AG20443 (cell line): Measurements from ENCODE around the gene TMEM117.
"Not testable (repeated sequence)": the region's sequence is repeated elsewhere in the genome, so short reads cannot be mapped to it uniquely, and the experiment has no call there.

ENCODE experiments used
- DNase-seq: peaks from one replicate; pipeline ENCODE4 v3.0.0; 2012; ENCODE audit warnings: low spot score, mixed read lengths

Gene TMEM117

DNA sequence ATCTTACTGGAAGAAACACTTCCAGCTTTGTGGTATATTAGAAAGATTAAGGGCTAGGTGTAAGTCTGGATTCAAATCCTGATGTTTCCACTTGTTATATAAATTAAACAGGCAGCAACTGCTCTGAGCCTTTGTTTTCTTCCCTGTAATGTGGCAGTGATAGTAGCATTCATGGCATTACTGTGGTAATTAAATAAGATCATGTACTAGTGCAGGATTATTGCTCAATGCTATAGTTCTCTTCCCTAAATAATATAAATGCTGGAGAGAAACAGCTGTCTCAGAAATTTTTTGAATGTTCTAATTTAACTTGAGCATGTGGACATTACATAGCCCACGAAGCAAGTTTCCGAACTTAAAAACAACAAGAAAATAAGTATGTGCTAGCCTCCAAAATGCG is 5.4 kb downstream of the TMEM117 start:
- DNase-seq, result no peak

DNA sequence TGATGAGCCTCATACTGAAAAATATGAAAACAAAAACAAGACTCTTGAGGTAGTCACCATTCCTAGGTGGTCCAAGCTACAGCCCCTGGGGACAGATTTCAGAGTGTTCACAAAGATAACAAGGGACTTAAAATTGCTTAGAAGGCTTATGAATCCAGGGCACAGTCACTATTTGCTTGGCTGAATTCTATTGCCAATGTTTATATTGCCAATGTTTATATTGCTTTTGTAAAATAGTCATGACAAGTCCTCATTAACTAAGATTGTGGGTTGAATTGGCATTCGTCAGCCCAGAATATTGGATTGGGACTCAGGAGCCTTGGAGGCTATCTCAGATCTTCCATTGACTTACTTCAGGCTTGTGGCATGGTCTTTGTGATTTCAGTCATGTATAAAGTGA is 6.4 kb downstream of the TMEM117 start:
- DNase-seq, result no peak

DNA sequence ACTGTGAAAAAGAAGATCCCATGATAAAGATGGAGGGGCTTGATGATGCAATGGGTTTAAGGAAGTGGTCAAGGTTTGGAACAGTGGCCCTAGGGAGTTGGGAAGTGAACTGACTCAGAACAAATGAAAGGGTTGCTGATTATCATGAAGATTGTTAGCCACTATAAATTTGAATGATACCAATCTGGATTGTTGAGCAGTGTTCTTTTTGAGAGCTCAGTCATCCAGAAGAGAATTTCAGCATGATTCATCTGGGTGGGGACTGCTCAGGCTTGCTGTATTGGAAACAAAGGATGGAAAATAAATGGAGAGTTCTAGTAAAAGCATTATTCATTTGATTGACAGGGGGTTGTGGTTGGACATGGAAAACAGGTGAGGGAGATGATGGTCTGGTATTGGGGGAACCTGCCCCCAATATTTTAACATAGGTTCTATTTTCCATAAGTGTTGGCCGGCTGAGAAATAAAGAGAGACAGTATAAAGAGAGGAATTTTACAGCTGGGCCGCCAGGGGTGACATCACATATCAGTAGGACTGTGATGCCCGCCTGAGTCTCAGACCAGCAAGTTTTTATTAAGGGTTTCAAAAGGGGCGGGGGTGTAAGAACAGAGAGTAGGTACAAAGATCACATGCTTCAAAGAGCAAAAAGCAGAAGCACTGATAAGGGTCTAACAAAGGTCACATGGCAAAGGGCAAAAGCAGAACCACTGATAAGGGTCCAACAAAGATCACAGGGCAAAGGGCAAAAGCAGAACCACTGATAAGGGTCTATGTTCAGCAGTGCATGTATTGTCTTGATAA is 11.7 kb downstream of the TMEM117 start:
- DNase-seq, result peak; percentile 63

DNA sequence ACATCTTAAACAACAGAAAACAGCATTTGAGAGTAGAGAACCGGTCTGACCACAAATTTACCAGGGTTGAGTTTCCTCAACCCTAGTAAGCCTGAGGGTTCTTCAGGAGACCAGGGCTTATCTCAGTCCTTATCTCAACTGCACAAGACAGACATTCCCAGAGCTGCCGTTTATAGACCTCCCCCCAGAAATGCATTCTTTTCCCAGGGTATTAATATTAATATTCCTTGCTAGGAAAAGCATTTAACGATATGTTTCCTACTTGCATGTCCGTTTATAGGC is 12.3 kb downstream of the TMEM117 start:
- no peak for DNase-seq

DNA sequence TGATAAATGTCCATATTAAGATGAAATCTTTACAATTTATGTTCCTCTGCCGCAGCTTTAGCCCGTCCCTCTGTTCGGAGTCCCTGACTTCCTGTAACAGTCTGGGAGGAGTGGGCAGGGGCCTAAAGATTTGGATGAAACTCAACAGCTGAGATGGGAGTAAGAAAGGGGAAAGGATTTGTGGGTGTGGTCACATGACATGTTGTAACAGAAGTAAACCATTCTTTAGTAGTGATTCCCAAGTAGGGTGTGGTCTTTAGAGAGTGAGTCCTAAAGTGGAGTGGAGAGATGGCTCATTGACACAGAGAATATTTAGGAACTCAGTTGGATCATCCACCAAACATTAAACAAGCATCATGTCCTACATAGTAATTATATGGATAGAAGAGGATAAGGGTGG is 12.9 kb downstream of the TMEM117 start:
- DNase-seq, result peak; percentile 22

DNA sequence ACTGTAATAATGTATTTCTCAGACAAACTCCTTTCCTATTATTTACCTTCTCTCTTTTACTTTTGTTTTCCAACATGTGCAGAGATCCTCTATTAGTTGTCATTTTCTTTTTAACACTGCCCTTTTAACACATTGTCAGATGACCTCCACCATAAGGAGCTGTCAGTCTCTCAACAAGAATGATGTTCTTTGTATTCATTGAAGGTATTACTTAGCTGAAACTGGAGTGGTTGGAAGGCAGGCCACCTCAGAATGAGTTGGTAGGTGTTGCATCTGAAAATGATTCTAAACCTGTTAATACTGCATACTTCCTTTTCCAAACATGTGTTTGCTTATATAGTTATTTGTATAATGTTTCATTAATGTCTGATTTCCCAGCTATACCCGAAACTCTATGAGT is 16.9 kb downstream of the TMEM117 start:
- no peak for DNase-seq

DNA sequence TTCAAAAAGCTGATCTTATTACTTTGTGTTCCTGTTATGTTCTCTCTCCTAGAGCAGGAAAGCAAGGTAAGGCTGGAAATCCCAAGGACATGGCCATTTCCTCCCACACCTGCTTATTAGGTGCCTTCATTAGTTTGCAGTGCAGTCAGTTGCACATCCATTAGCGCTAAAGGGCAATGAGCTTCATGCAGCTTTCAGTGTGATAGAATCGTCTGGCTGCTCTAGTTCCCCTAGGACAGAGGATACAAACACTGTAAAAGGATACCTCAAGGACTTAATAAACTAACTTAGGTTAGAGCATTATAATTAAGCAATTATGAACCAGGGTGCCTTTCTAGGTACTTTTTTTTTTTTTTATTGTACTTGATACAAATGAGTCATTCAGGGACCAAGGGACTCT is 21.1 kb downstream of the TMEM117 start:
- no peak for DNase-seq

DNA sequence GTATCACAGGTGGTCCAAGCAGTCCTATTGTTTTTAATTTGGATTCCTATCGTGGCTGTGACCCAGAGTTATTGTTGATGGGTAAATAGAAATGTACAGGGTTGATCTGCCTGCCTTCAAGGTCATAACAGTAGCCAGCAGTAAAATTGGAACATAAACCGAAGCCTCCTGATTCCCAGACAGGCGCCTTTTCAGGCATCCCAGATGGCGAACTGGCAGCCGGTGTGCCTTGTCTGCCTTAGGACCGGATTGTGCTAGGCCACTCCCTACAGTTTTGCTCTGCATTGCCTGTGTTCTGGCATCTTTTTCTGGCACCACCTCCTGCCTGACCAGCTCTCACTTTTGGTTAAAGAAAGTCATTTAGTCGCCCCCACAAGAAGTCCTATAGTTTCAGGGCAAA is 22.2 kb downstream of the TMEM117 start:
- no peak for DNase-seq

DNA sequence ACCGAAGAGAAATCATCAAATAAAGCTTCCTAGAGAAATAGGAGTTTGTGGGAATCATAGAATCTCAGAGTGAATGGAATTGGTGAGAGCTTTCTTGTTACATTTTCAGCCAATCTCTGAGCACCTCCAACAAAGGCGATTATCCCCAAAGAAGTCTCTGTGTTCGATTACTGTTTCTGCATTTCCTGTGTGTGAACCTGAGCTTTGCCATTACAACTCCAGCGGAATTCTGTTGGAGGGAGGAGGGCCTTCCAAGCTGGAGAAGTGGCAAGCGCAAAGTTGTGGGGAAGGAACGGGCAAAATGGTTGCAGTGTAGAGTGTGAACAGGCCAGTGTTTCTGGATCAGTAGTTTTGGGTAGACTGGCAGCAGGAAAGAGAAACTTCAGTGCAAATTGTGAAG is 23.1 kb downstream of the TMEM117 start:
- DNase-seq, result no peak

DNA sequence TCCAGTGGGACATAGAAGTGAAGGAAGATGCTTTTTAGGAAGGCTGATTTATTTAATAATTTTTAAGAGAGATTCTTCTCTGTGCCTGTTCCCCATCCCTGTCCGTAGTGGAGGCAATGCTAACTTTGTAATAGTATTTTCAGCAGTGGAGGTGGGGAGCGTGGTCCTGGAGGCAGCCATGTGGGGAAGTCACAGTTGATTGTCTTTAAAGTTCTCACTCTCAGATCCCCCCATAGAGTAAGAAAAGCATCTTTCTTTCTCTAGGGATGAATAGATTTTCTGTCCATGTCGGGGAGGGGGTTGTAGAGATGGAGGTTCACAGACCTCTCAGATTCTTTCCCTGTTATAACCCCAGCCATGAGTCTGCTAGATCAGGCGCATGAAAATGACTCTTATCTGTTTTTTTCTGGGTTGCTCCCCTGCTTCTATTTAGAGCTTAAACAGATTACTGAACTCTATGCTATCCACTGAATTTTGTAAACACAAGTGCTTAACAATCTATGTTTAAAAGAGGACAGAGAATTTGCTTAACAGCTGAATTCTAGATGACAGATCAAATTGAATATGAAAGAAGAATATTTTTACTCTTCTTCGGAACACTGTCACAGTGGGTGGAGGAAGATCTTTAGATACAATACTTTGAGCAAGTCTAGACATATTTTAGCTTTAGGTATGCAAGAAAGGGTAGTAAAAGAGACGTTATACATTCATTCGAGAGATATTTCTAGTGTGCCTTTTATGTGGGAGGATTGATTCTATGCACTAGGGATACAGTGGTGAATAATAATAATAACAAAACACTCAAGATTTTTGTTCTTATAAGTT is 25.3 kb downstream of the TMEM117 start:
- DNase-seq, result no peak

DNA sequence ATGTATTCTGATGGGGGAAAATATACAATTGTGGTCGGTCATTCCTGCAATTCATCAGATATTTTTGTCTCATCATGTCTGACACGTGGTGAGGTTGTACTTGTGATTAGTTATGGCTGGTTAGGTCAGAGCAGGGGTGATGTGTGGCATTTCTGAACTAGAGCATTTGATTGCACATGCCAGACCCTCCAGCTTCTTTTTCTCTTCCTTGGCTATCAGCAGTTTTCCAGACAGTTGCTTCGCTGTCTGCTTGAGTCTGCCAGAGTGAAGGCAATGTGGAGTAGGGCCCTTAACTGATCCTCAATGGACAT is 25.9 kb downstream of the TMEM117 start:
- no peak for DNase-seq

DNA sequence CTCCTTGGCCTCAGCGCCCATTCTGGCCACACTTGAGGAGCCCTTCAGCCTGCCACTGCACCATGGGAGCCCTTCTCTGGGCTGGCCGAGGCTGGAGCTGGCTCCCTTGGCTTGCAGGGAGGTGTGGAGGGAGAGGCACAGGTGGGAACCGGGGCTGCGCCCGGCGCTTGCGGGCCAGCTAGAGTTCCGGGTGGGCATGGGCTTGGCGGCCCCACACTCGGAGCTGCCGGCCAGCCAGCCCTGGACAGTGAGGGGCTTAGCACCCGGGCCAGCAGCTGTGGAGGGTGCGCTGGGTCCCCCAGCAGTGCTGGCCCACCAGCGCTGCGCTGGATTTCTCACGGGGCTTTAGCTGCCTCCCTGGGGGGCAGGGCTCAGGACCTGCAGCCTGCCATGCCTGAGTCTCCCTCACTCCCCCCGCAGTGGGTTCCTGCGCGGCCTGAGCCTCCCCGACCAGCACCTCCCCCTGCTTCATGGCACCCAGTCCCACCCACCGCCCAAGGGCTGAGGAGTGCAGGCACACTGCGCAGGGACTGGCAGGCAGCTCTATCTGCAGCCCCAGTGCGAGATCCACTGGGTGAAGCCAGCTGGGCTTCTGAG is 28.0 kb downstream of the TMEM117 start:
- DNase-seq, result no peak

DNA sequence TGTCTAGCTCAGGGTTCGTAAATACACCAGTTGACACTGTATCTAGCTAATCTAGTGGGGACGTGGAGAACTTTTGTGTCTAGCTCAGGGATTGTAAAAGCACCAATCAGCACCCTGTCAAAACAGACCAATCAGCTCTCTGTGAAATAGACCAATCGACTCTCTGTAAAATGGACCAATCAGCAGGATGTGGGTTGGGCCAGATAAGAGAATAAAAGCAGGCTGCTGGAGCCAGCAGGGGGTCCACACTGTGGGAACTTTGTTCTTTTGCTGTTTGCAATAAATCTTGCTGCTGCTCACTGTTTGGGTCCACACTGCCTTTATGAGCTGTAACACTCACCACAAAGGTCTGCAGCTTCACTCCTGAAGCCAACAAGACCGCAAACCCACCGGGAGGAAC is 28.7 kb downstream of the TMEM117 start:
- not testable (repeated sequence) for DNase-seq

DNA sequence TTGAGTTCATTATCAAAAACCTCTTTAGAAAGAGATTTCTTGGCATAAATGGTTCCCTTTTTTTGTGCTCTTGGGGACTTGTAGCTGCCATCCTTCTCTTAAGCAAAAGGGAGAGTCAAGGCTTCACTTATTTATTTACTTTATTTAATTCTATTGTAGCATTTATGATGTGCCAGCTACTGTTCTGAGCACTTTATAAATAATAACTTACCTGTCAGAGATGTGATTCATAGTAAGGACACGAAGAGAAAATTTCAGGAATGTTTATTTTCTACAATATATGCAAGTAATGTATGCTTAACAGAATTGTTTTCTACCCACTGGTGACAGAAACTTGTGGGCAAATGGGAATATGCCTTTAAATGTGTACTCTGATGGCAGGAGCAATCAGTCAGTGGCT is 33.3 kb downstream of the TMEM117 start:
- DNase-seq, result no peak

DNA sequence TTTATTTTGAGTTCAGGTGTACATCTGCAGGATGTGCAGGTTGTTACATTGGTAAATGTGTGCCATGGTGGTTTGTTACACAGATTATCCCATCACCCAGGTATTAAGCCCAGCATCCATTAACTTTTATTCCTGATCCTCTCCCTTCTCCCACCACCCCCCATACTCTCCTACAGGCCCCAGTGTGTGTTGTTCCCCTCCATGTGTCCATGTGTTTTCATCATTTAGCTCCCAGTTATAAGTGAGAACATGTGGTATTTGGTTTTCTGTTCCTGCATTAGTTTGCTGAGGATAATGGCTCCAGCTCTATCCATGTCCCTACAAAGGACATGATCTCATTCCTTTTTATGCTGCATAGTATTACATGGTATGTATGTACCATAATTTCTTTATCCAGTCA is 33.9 kb downstream of the TMEM117 start:
- DNase-seq, result not testable (repeated sequence)

DNA sequence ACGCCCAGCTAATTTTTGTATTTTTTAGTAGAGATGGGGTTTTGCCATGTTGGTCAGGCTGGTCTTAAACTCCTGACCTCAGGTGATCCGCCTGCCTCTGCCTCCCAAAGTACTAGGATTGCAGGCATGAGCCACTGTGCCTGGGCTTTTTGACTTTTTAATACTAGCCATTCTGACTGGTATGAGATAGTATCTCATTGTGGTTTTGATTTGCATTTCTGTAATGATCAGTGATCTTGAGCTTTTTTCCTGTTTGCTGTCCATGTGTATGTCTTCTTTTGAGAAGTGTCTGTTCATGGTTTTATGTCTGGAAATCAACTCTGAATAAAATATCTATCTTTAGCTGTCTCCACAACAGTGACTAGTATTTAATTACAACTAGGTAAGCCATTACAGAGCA is 35.4 kb downstream of the TMEM117 start:
- not testable (repeated sequence) for DNase-seq

DNA sequence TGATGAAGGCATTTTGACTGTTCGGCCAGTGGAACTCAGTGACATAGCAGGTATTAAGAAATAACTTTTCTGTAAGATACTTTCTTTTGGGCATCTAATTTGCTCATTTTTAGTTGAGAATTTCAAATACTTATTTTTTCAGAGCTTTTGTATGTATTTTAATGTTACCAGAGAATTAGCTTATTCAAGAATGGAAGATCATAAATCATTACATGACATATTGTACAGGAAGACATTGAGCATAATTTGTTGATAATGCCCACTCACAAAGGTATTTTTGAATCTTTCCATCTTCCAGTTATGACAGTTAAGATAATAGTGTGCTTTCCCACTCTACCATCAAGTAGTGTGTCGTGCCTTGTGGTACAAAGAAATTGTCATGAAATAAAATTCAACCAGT is 36.5 kb downstream of the TMEM117 start:
- no peak for DNase-seq

DNA sequence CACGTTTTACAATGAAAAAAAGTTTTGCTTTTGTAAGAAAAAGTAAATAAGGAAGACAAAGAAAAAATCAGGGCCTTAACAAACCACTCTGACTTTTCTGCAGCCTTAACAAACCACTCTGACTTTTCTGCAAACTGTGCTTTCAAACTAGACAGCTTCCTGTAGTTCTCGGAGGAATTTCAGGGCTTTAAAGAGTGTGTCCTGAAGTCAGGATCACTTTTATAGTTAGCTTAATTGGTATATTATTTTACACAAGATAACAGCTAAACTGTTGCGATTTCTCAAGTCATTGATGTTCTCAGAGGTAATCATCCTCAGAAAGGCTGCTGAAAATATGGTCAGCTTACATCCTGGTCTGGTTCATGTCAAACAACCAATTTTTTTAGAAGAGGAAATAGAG is 42.2 kb downstream of the TMEM117 start:
- DNase-seq, result no peak

DNA sequence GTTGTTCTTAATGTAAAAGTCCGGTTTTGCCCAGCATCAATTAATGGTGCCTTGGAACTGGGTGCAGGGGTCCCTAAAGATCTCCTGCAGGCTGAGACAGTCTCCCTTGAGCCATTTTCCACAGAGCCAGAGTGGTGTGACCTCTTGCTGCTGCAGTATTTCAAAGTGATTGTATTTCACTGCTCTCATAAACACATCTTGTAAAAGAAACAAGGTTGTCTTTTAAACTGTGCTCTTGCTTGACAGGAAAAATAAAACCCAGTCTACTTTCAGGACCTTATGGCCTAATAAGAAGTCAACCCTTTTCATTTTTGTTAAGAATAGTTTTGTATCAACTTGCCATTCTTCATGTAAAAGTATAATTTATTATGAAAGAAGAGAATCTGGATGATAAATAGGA is 44.7 kb downstream of the TMEM117 start:
- no peak for DNase-seq

DNA sequence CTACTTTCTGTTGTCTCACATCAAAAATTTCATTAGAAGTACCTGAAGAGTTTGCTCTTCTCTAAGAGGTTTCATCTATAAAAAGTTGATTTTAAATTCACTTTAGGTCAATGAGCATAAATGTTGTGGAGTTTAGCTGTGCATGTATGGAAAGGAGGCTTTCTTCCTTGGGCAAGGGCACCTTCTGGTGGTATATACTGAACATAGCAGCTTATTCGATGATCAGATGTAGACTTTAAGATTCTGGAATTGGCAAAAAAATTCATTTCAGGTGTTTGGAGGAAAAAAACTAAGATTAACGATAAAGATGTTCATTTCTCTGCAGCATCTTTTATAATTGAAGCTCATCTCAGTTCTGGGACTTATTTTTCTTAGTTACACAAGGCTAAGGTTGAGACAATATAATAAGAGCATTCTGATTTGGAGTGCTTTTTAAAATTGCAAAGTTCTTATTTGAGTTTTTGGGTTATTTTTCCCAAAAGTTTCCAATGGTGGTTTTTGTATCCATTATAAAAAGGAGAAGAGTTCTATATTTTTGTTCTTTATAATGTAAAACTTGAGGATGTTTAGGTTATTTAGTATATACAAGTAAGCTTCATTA is 46.8 kb downstream of the TMEM117 start:
- DNase-seq, result peak; percentile 62

DNA sequence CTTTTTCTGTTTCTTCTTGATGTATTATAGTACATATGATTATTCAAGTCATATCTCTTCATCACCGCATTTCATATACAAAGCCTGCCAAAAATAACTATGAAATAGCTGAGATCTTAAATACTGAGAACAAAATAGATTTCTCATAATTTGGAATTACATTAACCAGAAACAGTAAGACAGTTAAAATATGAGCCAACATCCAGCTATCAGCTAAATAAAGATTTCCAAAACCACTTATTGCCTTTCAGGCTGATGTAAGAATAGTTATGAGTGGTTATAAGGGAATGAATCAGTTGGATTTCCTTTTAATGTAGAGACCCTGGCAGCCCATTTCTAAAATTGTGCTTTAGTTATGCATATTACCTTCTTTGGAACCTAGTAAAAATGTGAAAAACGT is 47.4 kb downstream of the TMEM117 start:
- DNase-seq, result no peak

DNA sequence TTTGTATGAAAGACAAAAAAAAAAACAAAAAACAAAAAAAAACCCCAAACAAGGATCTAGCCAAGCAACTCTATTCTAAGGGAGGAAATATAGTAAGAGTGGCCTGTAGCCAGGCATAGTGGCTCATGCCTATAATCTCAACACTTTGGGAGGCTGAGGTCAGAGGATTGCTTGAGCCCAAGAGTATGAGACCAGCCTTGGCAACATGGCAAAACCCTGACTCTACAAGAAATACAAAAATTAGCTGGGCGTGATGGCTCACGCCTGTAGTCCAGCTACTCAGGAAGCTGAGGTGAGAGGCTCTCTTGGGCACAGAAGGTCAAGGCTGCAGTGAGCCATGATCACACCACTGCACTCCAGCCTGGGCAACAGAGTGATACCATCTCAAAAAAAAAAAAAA is 47.9 kb downstream of the TMEM117 start:
- no peak for DNase-seq
